Activated CD8-positive, alpha-beta memory T cell treated with anti-CD3 and anti-CD28 coated beads, Interleukin-2, amount 10 ng/mL, durations not matched to agents 7 days and 5 days (primary cell): ENCODE data around the gene TMEM204. TPM values are rescaled to one million over a fixed set of nuclear protein-coding genes. Genes with fewer than 3 reads are reported as not detected.

Source experiments
- ATAC-seq: fragments of 150-1000 bp; cut with Tn5 transposase; one replicate; pipeline ENCODE4 v1.10.0; 2021; ENCODE audit warnings: moderate library complexity
- CTCF ChIA-PET: fragments of 350-600 bp; sonication (Branson Sonifier 250); formaldehyde crosslinking; loops from one replicate; lab custom pipeline; 2021; ENCODE audit warnings: antibody characterized with exemption; lab: Charles Lee
- DNase-seq: peaks from one replicate; pipeline ENCODE4 v3.0.0-alpha.2; 2020
- H3K27ac Mint-ChIP-seq: one replicate; pipeline ENCODE4 v1.8.0; 2021; ENCODE audit warnings: mild to moderate bottlenecking, mixed read lengths
- H3K27me3 Mint-ChIP-seq: one replicate; pipeline ENCODE4 v1.8.0; 2021; ENCODE audit warnings: mixed read lengths
- H3K36me3 Mint-ChIP-seq: one replicate; pipeline ENCODE4 v1.8.0; 2021; ENCODE audit warnings: mild to moderate bottlenecking, mixed read lengths
- H3K4me1 Mint-ChIP-seq: one replicate; pipeline ENCODE4 v1.8.0; 2021; ENCODE audit warnings: mixed read lengths
- H3K4me3 Mint-ChIP-seq: one replicate; pipeline ENCODE4 v1.8.0; 2021; ENCODE audit warnings: mild to moderate bottlenecking, moderate library complexity, mixed read lengths
- H3K9me3 Mint-ChIP-seq: one replicate; pipeline ENCODE4 v1.8.0; 2022; ENCODE audit warnings: low read depth, mixed read lengths
- total RNA-seq, 2 experiments: library from RNA; stranded (reverse); gene quantifications; one replicate each; pipeline ENCODE4 v1.2.3, GENCODE V29; 2021

The TMEM204 gene
- total RNA-seq, 2 experiments from 2014 or later: 34.7 to 37.1 TPM

- Mint-ChIP-seq H3K9me3 (no peaks in the 10 kb centered on the region), H3K4me3 (no peak overlapping the region), H3K36me3 (peaks cover 16% of the 10 kb centered on the region), H3K27ac (no peak overlapping the region), H3K27me3 (no peaks in the 10 kb centered on the region), H3K4me1 (no peaks in the 10 kb centered on the region)
- ATAC-seq (no peak), DNase-seq (no peak)
- CTCF ChIA-PET: no interaction called here
Observed at GRCh38 chr16:1503110-1503955, 30.1 kb upstream of the TMEM204 start.

GRCh38 chr16:1505073-1505844, 28.2 kb upstream of the TMEM204 start:
- no peak overlapping the region for H3K4me3 Mint-ChIP-seq
- no peak overlapping the region for H3K27ac Mint-ChIP-seq
- DNase-seq: no peak

GRCh38 chr16:1505912-1506311, 27.6 kb upstream of the TMEM204 start:
- no peak overlapping the region for H3K27ac Mint-ChIP-seq
- no peaks in the 10 kb centered on the region for H3K9me3 Mint-ChIP-seq
- CTCF ChIA-PET: no interaction called here
- ATAC-seq (no peak), DNase-seq (no peak)
- H3K27me3 Mint-ChIP-seq: no peaks in the 10 kb centered on the region
- peaks cover 22% of the 10 kb centered on the region for H3K36me3 Mint-ChIP-seq
- no peak overlapping the region for H3K4me3 Mint-ChIP-seq
- H3K4me1 Mint-ChIP-seq: no peaks in the 10 kb centered on the region

More at GRCh38 chr16:1505073-1505844, 28.2 kb upstream of the TMEM204 start:
- ATAC-seq: no peak
- H3K4me1 Mint-ChIP-seq: no peaks in the 10 kb centered on the region
- CTCF ChIA-PET: no interaction called here
- H3K27me3 Mint-ChIP-seq: no peaks in the 10 kb centered on the region
- H3K36me3 Mint-ChIP-seq: peaks cover 18% of the 10 kb centered on the region
- H3K9me3 Mint-ChIP-seq: no peaks in the 10 kb centered on the region

- Mint-ChIP-seq H3K27ac (no peak overlapping the region), H3K27me3 (no peaks in the 10 kb centered on the region), H3K4me1 (no peaks in the 10 kb centered on the region), H3K4me3 (no peak overlapping the region), H3K9me3 (no peaks in the 10 kb centered on the region), H3K36me3 (peaks cover 20% of the 10 kb centered on the region)
- DNase-seq: no peak
- CTCF ChIA-PET: no interaction called here
- no peak for ATAC-seq
Observed at GRCh38 chr16:1506494-1507213, 26.8 kb upstream of the TMEM204 start.

- H3K4me1 Mint-ChIP-seq: no peaks in the 10 kb centered on the region
- no peak for ATAC-seq
- CTCF ChIA-PET: no interaction called here
- H3K27ac Mint-ChIP-seq: no peak overlapping the region
- H3K9me3 Mint-ChIP-seq: no peaks in the 10 kb centered on the region
- H3K27me3 Mint-ChIP-seq: no peaks in the 10 kb centered on the region
- no peak for DNase-seq
- H3K4me3 Mint-ChIP-seq: no peak overlapping the region
- peaks cover 15% of the 10 kb centered on the region for H3K36me3 Mint-ChIP-seq
Observed at GRCh38 chr16:1508494-1509187, 24.8 kb upstream of the TMEM204 start.

- CTCF ChIA-PET: no interaction called here
- Mint-ChIP-seq H3K4me3 (no peak overlapping the region), H3K4me1 (no peaks in the 10 kb centered on the region), H3K36me3 (peaks cover 14% of the 10 kb centered on the region), H3K27ac (no peak overlapping the region), H3K27me3 (no peaks in the 10 kb centered on the region), H3K9me3 (no peaks in the 10 kb centered on the region)
- ATAC-seq: no peak
- DNase-seq: no peak
Observed at GRCh38 chr16:1509307-1510221, 23.9 kb upstream of the TMEM204 start.

GRCh38 chr16:1510272-1510671, 23.2 kb upstream of the TMEM204 start:
- Mint-ChIP-seq H3K27ac (no peak overlapping the region), H3K4me3 (no peak overlapping the region), H3K4me1 (no peaks in the 10 kb centered on the region), H3K36me3 (peaks cover 14% of the 10 kb centered on the region), H3K9me3 (no peaks in the 10 kb centered on the region), H3K27me3 (no peaks in the 10 kb centered on the region)
- ATAC-seq (no peak), DNase-seq (no peak)
- CTCF ChIA-PET: no interaction called here

GRCh38 chr16:1510941-1511351, 22.5 kb upstream of the TMEM204 start:
- DNase-seq: no peak
- no peak for ATAC-seq
- H3K4me3 Mint-ChIP-seq: no peak overlapping the region
- H3K9me3 Mint-ChIP-seq: no peaks in the 10 kb centered on the region
- peaks cover 14% of the 10 kb centered on the region for H3K36me3 Mint-ChIP-seq
- CTCF ChIA-PET: no interaction called here
- H3K4me1 Mint-ChIP-seq: no peaks in the 10 kb centered on the region
- H3K27ac Mint-ChIP-seq: no peak overlapping the region
- H3K27me3 Mint-ChIP-seq: no peaks in the 10 kb centered on the region

GRCh38 chr16:1511662-1512569, 21.6 kb upstream of the TMEM204 start:
- Mint-ChIP-seq H3K4me3 (no peak overlapping the region), H3K4me1 (no peaks in the 10 kb centered on the region), H3K27ac (no peak overlapping the region), H3K9me3 (no peaks in the 10 kb centered on the region), H3K27me3 (no peaks in the 10 kb centered on the region), H3K36me3 (peaks cover 14% of the 10 kb centered on the region)
- ATAC-seq (no peak), DNase-seq (no peak)
- CTCF ChIA-PET: no interaction called here

GRCh38 chr16:1512774-1513173, 20.7 kb upstream of the TMEM204 start:
- Mint-ChIP-seq H3K4me1 (no peaks in the 10 kb centered on the region), H3K27me3 (no peaks in the 10 kb centered on the region), H3K4me3 (no peak overlapping the region), H3K27ac (no peak overlapping the region), H3K9me3 (no peaks in the 10 kb centered on the region), H3K36me3 (peaks cover 11% of the 10 kb centered on the region)
- CTCF ChIA-PET: interaction anchor here (1.1 kb wide), 1 partner anchor 84 kb away, joined by 3 read pairs; no protein-coding TSS in a partner anchor
- no peak for DNase-seq
- ATAC-seq: no peak

GRCh38 chr16:1514507-1514906, 19.0 kb upstream of the TMEM204 start:
- Mint-ChIP-seq H3K27ac (no peak overlapping the region), H3K36me3 (peaks cover 11% of the 10 kb centered on the region), H3K9me3 (no peaks in the 10 kb centered on the region), H3K27me3 (no peaks in the 10 kb centered on the region), H3K4me1 (no peaks in the 10 kb centered on the region), H3K4me3 (no peak overlapping the region)
- ATAC-seq (no peak), DNase-seq (no peak)
- CTCF ChIA-PET: interaction anchor here (1.2 to 1.4 kb wide), 3 partner anchors 21 to 34 kb away, joined by 3 read pairs; no protein-coding TSS in a partner anchor
